GM12878 (cell line): ENCODE data around the gene SATB2. TPM values are rescaled to one million over a fixed set of nuclear protein-coding genes. Genes with fewer than 3 reads are reported as not detected.
A peak's percentile ranks its signal among the peaks of the same experiment; 100 is the strongest.

Experiments used
- ATAC-seq: fragments of 200-7000 bp; cut with Tn5 transposase; 3 replicates; pipeline ENCODE4 v1.9.1; 2020; ENCODE audit warnings: mild to moderate bottlenecking, moderate library complexity
- BruUV-seq: library from RNA; stranded (reverse); fragments of 400-500 nt; replicated peaks from 2 replicates; lab custom pipeline; 2021; lab: Mats Ljungman, UMichigan
- CTCF ChIA-PET: fragments of 300-600 bp; sonication (Branson Sonifier 250); formaldehyde crosslinking; extraction: SDS; loops from one replicate; lab custom pipeline; 2021; ENCODE audit warnings: inconsistent platforms; lab: Yijun Ruan, JAX
- POLR2A ChIA-PET: fragments of 350-600 bp; formaldehyde crosslinking; extraction: SDS; loops from one replicate; lab custom pipeline; 2021; ENCODE audit warnings: inconsistent platforms; lab: Charles Lee
- RAD21 ChIA-PET: fragments of 300-600 bp; sonication (Branson Sonifier 250); formaldehyde crosslinking; loops from one replicate; lab custom pipeline; 2023; ENCODE audit warnings: antibody characterized with exemption; ENCODE audit not compliant: unreplicated experiment; lab: Charles Lee
- SMC1A ChIA-PET: fragments of 300-600 bp; sonication (Branson Sonifier 250); formaldehyde crosslinking; loops from one replicate; lab custom pipeline; 2023; ENCODE audit not compliant: unreplicated experiment, uncharacterized antibody; lab: Charles Lee
- DNase-seq: peaks from one replicate; pipeline ENCODE4 v3.0.0-alpha.2; 2011; ENCODE audit warnings: low read depth, low spot score
- FAIRE-seq: peaks from 3 replicates; lab custom pipeline; 2011; peaks lifted over from hg19 to GRCh38; lab: Jason Lieb, UNC
- H2AFZ ChIP-seq: 2 replicates; pipeline ENCODE4 v1.6.0; 2011; ENCODE audit warnings: low read depth, low read length, control low read depth; ENCODE audit not compliant: control insufficient read depth
- H3K27ac ChIP-seq: 2 replicates; pipeline ENCODE4 v1.5.1; 2011; ENCODE audit warnings: control low read depth; ENCODE audit not compliant: control insufficient read depth, insufficient read depth
- H3K27me3 ChIP-seq, 2 experiments: replicated peaks in 1 of 2; 2 replicates each; pipeline versions ENCODE4 v1.6.0 to v1.6.1; 2011; ENCODE audit warnings: low read length in 1 of 2; ENCODE audit not compliant: control insufficient read depth in 2 of 2, insufficient read depth in 2 of 2
- H3K36me3 ChIP-seq, 2 experiments: 2 replicates each; pipeline ENCODE4 v1.5.1; 2011; ENCODE audit warnings: low read length in 1 of 2; ENCODE audit not compliant: control insufficient read depth in 2 of 2, insufficient read depth in 2 of 2
- H3K4me1 ChIP-seq: 2 replicates; pipeline ENCODE4 v1.6.1; 2011; ENCODE audit warnings: mild to moderate bottlenecking, low read length, moderate library complexity, mixed read lengths; ENCODE audit not compliant: control insufficient read depth, insufficient read depth
- H3K4me2 ChIP-seq: 2 replicates; pipeline ENCODE4 v1.6.0; 2011; ENCODE audit warnings: control low read depth; ENCODE audit not compliant: control insufficient read depth, insufficient read depth
- H3K4me3 ChIP-seq: fragments of 200-600 bp; sonication (generic); 2 replicates; pipeline ENCODE4 v1.5.1; 2016
- H3K79me2 ChIP-seq: 2 replicates; pipeline ENCODE4 v1.6.0; 2011; ENCODE audit warnings: low read length; ENCODE audit not compliant: control insufficient read depth, insufficient read depth
- H3K9ac ChIP-seq: 2 replicates; pipeline ENCODE4 v1.8.0; 2011; ENCODE audit warnings: low read length, control low read depth, mixed read lengths; ENCODE audit not compliant: control insufficient read depth, insufficient read depth
- H3K9me3 ChIP-seq: replicated peaks from 3 replicates; pipeline ENCODE4 v1.5.1; 2011; ENCODE audit warnings: mild to moderate bottlenecking, low read length; ENCODE audit not compliant: control insufficient read depth, insufficient read depth
- H4K20me1 ChIP-seq: 2 replicates; pipeline ENCODE4 v1.6.0; 2011; ENCODE audit not compliant: control insufficient read depth, insufficient read depth
- ATF7 ChIP-seq: fragments of 450-650 bp; IDR thresholded peaks from 2 replicates; pipeline ENCODE4 v1.6.1; 2016; ENCODE audit warnings: low read depth, mild to moderate bottlenecking
- BCL11A ChIP-seq: IDR thresholded peaks from 2 replicates; pipeline ENCODE4 v1.6.1; 2011; ENCODE audit warnings: low read depth, low read length
- BHLHE40 ChIP-seq, 2 experiments: fragments of 450-650 bp in 1 of 2; IDR thresholded peaks; 2 replicates each; pipeline ENCODE4 v1.6.1; 2011 to 2017; ENCODE audit warnings: low read depth in 2 of 2, borderline replicate concordance in 1 of 2, improper control_type of control experiment in 1 of 2, low read length in 1 of 2, mild to moderate bottlenecking in 1 of 2
- EED ChIP-seq: sonication (generic); IDR thresholded peaks from 2 replicates; pipeline ENCODE4 v1.6.1; 2016; ENCODE audit warnings: antibody characterized with exemption, low read depth
- GATAD2B ChIP-seq: fragments of 450-650 bp; conservative IDR thresholded peaks from 2 replicates; pipeline ENCODE4 v1.6.1; 2017; ENCODE audit warnings: low read depth, mild to moderate bottlenecking, moderate library complexity
- HCFC1 ChIP-seq: fragments of 150-350 bp; IDR thresholded peaks from 2 replicates; pipeline ENCODE4 v1.6.1; 2014; ENCODE audit warnings: low read length
- JUND ChIP-seq: IDR thresholded peaks from 2 replicates; pipeline ENCODE4 v1.6.1; 2012; ENCODE audit warnings: low read depth, mild to moderate bottlenecking, low read length, improper control_type of control experiment, moderate library complexity
- MEF2B ChIP-seq: fragments of 450-650 bp; IDR thresholded peaks from 2 replicates; pipeline ENCODE4 v1.6.1; 2018; ENCODE audit warnings: mild to moderate bottlenecking, moderate library complexity; ENCODE audit not compliant: partially characterized antibody, poor library complexity, severe bottlenecking
- MYB ChIP-seq: fragments of 150-350 bp; IDR thresholded peaks from 2 replicates; pipeline ENCODE4 v1.6.1; 2014; ENCODE audit warnings: mild to moderate bottlenecking, low read depth, low read length, borderline replicate concordance
- RFX5 ChIP-seq: IDR thresholded peaks from 2 replicates; pipeline ENCODE4 v1.6.1; 2011; ENCODE audit warnings: low read depth, low read length, improper control_type of control experiment
- SP1 ChIP-seq: IDR thresholded peaks from one replicate; pipeline ENCODE4 v1.6.1; 2011; ENCODE audit warnings: low read depth, low read length
- SPI1 ChIP-seq: IDR thresholded peaks from 2 replicates; pipeline ENCODE4 v1.6.1; 2011; ENCODE audit warnings: low read depth, mild to moderate bottlenecking, low read length, moderate library complexity, borderline replicate concordance; ENCODE audit not compliant: insufficient read depth
- WRNIP1 ChIP-seq: IDR thresholded peaks from 2 replicates; pipeline ENCODE4 v1.6.1; 2011; ENCODE audit warnings: low read depth, low read length, improper control_type of control experiment, borderline replicate concordance
- WGBS: methylation state at CpG from one replicate; pipeline ENCODE4 v1.1.6; 2016; ENCODE audit warnings: low lambda C conversion rate; ENCODE audit not compliant: insufficient replicate concordance, insufficient coverage; ENCODE audit errors: missing lambda C conversion rate; 5-methylcytosine and 5-hydroxymethylcytosine counted together
- in situ Hi-C: fragments of 300-500 bp; cut with MboI; formaldehyde crosslinking; loops from 9 replicates; pipeline ENCODE4 v1.14.3; 2018; ENCODE audit warnings: mixed read lengths
- intact Hi-C: fragments of 100-400 bp; cut with micrococcal nuclease; formaldehyde crosslinking; loops from one replicate; pipeline ENCODE4 v1.14.2; 2022; ENCODE audit not compliant: unreplicated experiment
- polyA plus RNA-seq, 11 experiments: library from polyadenylated mRNA; depleted of rRNA in 4 of 11; unstranded in 6 of 11; stranded (reverse) in 5 of 11; fragments of >200 nt; fragmentation: Nextera tagmentation in 4 of 11; fragmentation: Illumina TruSeq in 1 of 11; extraction: Ambion mirVana in 4 of 11; extraction: Trizol in 1 of 11; gene quantifications; 1 replicate in 1 of 11; 2 replicates in 10 of 11; pipeline versions ENCODE4 v1.2.1 to v1.2.3, GENCODE V29; 2011 to 2016; ENCODE audit warnings: inconsistent platforms in 2 of 11, missing spikeins in 2 of 11, low read depth in 1 of 11
- total RNA-seq, 4 experiments: library from RNA; depleted of rRNA in 3 of 4; stranded (reverse); fragments of >200 nt in 3 of 4; fragmentation: Illumina TruSeq in 1 of 4; extraction: Trizol in 1 of 4; gene quantifications; 2 replicates each; pipeline versions ENCODE4 v1.2.1 to v1.2.3, GENCODE V29; 2013 to 2021
- TF ChIP-seq, protein P1 (sequence below): IDR thresholded peaks from 2 replicates; pipeline ENCODE4 v1.6.1; 2011; ENCODE audit warnings: low read depth, mild to moderate bottlenecking, low read length, moderate library complexity, borderline replicate concordance; ENCODE audit errors: extremely low read depth
- TF ChIP-seq, protein P2 (sequence below): fragments of 450-650 bp; IDR thresholded peaks from 2 replicates; pipeline ENCODE4 v1.6.1; 2017; ENCODE audit warnings: mild to moderate bottlenecking, low read depth, inconsistent platforms; ENCODE audit not compliant: poor library complexity, severe bottlenecking
- TF ChIP-seq, protein P3 (sequence below): fragments of 450-650 bp; IDR thresholded peaks from 2 replicates; pipeline ENCODE4 v1.6.1; 2014; ENCODE audit warnings: mild to moderate bottlenecking

SATB2 gene
- total and polyA plus RNA-seq, 10 of the 15 experiments (the other 5 are each of a cell fraction or from before 2014, with no cell fraction given), result 0.03 to 0.56 (median 0.08) TPM; not detected in 3

DNA sequence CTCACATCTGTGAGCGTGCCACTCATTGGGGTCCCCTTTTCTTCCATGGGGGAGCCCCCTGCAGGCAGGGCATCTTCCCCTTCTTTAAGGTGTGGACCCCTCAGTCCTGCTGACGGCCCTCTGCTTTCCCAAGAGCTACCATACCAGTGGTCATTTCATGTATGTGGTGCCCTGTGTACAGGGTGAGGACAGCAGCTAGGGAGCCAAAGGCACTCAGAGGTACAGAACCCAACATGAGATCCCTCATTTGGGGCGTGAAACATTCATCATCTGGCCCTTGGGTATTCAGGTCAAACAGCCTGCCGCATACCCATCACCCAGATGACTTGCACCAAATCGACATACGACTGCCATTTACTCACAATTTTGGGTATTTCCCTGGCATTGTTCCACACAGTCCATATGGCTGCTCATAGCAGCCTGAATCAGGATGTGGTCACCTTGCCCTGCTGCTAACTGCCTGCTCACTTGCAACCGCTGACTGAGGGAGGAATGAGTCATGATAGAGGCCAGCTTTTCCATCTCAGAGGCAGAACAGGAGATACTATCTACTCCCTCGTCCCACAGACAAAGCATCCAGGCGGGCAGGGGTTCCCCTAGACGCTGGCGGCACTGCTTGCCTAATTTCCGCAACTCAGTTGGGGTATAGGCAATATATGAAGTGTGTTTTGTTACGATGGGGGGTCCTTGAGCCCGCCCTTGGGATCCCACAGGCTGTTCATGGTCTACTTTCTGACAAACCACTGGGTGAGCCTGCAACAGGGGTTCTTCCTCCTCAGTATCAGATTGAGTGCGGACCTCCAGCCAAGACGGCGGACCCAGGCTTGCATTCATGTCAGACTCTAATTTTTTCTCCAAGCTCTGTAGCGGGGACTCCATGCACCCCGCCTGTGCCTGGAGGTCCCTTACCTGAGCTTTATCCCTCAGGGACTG lies 228.6 kb downstream of the SATB2 start:
- ChIA-PET POLR2A (interaction anchor here (0.9 kb wide), 1 partner anchor 32 kb away, joined by 3 read pairs; no protein-coding TSS in a partner anchor), RAD21 (interaction anchor here (0.9 to 1.3 kb wide), 3 partner anchors 31 to 323 kb away, joined by 3 read pairs; no protein-coding TSS in a partner anchor), CTCF (interaction anchor here (1.3 to 2.4 kb wide), 2 partner anchors 23 to 28 kb away, joined by 3 to 5 read pairs; no protein-coding TSS in a partner anchor), SMC1A (interaction anchor here (0.6 to 1.8 kb wide), 12 partner anchors 10 to 572 kb away, joined by 3 to 7 read pairs (median 3); no protein-coding TSS in a partner anchor)
- in situ Hi-C loops (no loop called here), intact Hi-C loops (loop anchor here (1.0 kb wide), 1 partner anchor 316 kb away; no protein-coding TSS in a partner anchor)
- Histone ChIP-seq H3K27ac (no peak overlapping the region; the same call in 1 of the 2 replicates), H3K4me1 (peaks cover 8% of the 10 kb centered on the region), H3K27me3 (no peaks in the 10 kb centered on the region), H3K9me3 (no peaks in the 10 kb centered on the region; the same call in 2 of the 3 replicates), H3K4me3 (no peak overlapping the region), H3K36me3 (no peaks in the 10 kb centered on the region), H3K4me2 (no peak overlapping the region), H3K79me2 (no peaks in the 10 kb centered on the region), H3K9ac (no peak overlapping the region), H4K20me1 (no peaks in the 10 kb centered on the region), H2AFZ (no peak overlapping the region)
- no TSS peak for BruUV-seq
- peak; percentile 93 for DNase-seq
- FAIRE-seq, result peak; percentile 56
- 22% methylated on average over 18 of the region's 19 CpGs for WGBS
- ATAC-seq, result peak; percentile 94
- TF ChIP-seq EED (peak; percentile 46; the same call in 1 of the 2 replicates), JUND (peak; percentile 61), MEF2B (peak; percentile 76), SP1 (peak; percentile 44), RFX5 (no peak), SPI1 (no peak), GATAD2B (peak; percentile 67), BCL11A (peak; percentile 86), MYB (peak; percentile 66; the same call in 1 of the 2 replicates), WRNIP1 (no peak), ATF7 (peak; percentile 83), BHLHE40 (IDR thresholded peaks at IDR 0.05; ENCODE audit: borderline replicate concordance in 1 of 2, low read depth in 2 of 2, low read length in 1 of 2) (peak; percentile 60 to 81; a peak in 3 of 4 replicates), HCFC1 (no peak)
- TF ChIP-seq, protein P1, sequence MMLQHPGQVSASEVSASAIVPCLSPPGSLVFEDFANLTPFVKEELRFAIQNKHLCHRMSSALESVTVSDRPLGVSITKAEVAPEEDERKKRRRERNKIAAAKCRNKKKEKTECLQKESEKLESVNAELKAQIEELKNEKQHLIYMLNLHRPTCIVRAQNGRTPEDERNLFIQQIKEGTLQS, result no peak
- TF ChIP-seq, protein P2, sequence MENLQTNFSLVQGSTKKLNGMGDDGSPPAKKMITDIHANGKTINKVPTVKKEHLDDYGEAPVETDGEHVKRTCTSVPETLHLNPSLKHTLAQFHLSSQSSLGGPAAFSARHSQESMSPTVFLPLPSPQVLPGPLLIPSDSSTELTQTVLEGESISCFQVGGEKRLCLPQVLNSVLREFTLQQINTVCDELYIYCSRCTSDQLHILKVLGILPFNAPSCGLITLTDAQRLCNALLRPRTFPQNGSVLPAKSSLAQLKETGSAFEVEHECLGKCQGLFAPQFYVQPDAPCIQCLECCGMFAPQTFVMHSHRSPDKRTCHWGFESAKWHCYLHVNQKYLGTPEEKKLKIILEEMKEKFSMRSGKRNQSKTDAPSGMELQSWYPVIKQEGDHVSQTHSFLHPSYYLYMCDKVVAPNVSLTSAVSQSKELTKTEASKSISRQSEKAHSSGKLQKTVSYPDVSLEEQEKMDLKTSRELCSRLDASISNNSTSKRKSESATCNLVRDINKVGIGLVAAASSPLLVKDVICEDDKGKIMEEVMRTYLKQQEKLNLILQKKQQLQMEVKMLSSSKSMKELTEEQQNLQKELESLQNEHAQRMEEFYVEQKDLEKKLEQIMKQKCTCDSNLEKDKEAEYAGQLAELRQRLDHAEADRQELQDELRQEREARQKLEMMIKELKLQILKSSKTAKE, result peak; percentile 77
- TF ChIP-seq, protein P3, sequence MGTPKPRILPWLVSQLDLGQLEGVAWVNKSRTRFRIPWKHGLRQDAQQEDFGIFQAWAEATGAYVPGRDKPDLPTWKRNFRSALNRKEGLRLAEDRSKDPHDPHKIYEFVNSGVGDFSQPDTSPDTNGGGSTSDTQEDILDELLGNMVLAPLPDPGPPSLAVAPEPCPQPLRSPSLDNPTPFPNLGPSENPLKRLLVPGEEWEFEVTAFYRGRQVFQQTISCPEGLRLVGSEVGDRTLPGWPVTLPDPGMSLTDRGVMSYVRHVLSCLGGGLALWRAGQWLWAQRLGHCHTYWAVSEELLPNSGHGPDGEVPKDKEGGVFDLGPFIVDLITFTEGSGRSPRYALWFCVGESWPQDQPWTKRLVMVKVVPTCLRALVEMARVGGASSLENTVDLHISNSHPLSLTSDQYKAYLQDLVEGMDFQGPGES, result no peak
